ENCODE measurements around the gene SFXN5. TPM values are rescaled to one million over a fixed set of nuclear protein-coding genes. Genes with fewer than 3 reads are reported as not detected.

The SFXN5 gene
- polyA plus RNA-seq, 3 donors, result 5.9 to 28.6 (median 9.5) TPM

DNA sequence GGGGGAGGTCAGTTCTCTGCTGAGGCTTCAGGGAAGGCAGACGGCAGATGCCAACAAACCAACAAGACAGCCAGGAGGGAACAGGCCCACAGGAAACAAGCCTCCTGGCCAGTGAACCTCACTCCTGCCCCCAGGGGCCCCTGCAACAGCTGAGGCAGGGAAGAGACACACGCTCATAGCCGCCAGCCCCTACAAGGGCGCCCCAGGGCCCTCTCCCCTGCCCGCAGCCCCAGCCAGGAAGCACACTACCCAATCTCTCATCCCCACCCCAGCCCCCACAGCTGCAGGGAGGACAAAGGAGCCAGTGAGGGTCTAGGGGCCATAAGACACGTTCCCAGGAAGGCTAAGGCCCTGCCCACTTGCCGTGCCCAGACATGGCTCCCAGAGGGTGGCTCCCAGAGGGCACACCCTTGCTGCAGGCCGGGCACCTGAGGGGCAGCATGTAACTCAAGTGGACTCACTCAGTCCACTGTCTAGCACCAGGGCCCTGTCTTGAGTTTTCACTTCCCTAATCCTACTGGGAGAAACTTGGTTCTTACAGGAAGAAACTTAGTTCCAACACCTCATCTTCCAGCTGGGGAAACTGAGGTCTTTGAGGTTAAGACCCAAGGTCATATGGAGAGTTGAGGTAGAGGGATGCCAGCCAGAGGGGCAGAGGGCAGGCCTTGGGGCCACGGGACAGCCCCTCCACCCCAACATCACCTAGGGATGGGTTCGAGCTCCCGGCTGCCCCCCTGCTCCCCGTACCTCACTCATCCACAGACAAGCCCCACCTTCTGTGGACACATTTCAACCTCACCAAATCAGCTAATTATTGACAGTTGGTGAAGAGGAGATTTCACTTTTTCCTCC lies 116.9 kb downstream of the SFXN5 start:
- peak overlapping the region in 1 of 2 donors; percentile 67 for H3K27ac ChIP-seq (ENCODE audit: low read depth in 1 of 2, low read length in 2 of 2)
- peak overlapping the region; percentile 64 to 85 for H3K4me3 Mint-ChIP-seq

DNA sequence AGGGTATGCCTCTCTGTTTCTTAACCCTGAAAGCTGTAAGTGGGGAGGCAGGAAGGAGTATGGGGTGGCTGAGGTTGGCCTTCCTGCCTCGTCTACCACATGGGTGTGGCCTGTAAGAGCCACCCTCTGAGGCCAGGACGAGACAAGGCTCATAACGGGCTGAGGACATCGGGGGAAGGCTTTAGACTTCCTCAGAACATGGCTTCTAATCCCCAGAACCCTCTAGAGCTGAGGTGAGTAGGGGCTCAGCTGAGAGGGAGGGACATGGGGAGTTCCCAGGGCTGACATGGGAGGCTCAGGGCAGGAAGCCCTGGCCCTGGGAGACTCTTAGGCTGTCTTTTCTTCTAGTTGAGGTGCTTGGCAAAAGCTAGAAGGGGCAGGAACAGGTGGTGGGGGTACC lies 117.5 kb downstream of the SFXN5 start:
- Mint-ChIP-seq H3K4me3 (peak overlapping the region; percentile 64 to 85), H3K36me3 (peaks cover 45 to 64% of the 10 kb centered on the region in 2 donors), H3K9me3 (peaks cover 0 to 2% (median 0%) of the 10 kb centered on the region in 7 donors), H3K4me1 (peaks cover 56% of the 10 kb centered on the region), H3K27ac (peak overlapping the region; percentile 30 to 85 (median 76)), H3K27me3 (ENCODE audit: low read depth in 3 of 3) (peaks cover 1 to 2% (median 2%) of the 10 kb centered on the region in 3 donors)
- intact Hi-C loops (cut with micrococcal nuclease), result no loop called here
- WGBS (ENCODE audit: insufficient coverage), result 0% methylated on average over 1 of the region's 4 CpGs
- Histone ChIP-seq H3K4me3 (replicated peaks in 1 of 3; ENCODE audit: low read depth in 2 of 3, low read length in 3 of 3) (peak overlapping the region in 2 of 3 experiments; percentile 5 to 62), H4K20me1 (ENCODE audit: insufficient read depth, low read length) (peaks cover 19% of the 10 kb centered on the region), H2AFZ (ENCODE audit: insufficient read depth, low read depth, low read length, poor library complexity, severe bottlenecking) (peak overlapping the region; percentile 51), H3K9me3 (replicated peaks in 1 of 2; ENCODE audit: control insufficient read depth in 1 of 2, insufficient read depth in 1 of 2, low read length in 2 of 2) (no peaks in the 10 kb centered on the region), H3K9ac (ENCODE audit: insufficient read depth, low read length, poor library complexity, severe bottlenecking) (peak overlapping the region; percentile 41), H3K36me3 (replicated peaks in 1 of 2; ENCODE audit: control insufficient read depth in 1 of 2, insufficient read depth in 2 of 2, low read length in 2 of 2) (peaks cover 6 to 28% of the 10 kb centered on the region in 2 donors), H3K27ac (ENCODE audit: low read depth in 1 of 2, low read length in 2 of 2) (peak overlapping the region in 1 of 2 donors; percentile 67), H3K4me1 (ENCODE audit: control insufficient read depth in 1 of 2, insufficient read depth in 2 of 2, low read length in 2 of 2) (peaks cover 52 to 53% of the 10 kb centered on the region in 2 donors), H3K79me2 (ENCODE audit: insufficient read depth, low read length) (peaks cover 8% of the 10 kb centered on the region), H3K27me3 (ENCODE audit: control insufficient read depth in 2 of 2, insufficient read depth in 2 of 2, low read length in 2 of 2) (no peaks in the 10 kb centered on the region), H3K4me2 (replicated peaks; ENCODE audit: extremely low read depth, low read length, poor library complexity, severe bottlenecking) (peak overlapping the region; percentile 60)
- DNase-seq, result no peak
- TF ChIP-seq, protein P1, sequence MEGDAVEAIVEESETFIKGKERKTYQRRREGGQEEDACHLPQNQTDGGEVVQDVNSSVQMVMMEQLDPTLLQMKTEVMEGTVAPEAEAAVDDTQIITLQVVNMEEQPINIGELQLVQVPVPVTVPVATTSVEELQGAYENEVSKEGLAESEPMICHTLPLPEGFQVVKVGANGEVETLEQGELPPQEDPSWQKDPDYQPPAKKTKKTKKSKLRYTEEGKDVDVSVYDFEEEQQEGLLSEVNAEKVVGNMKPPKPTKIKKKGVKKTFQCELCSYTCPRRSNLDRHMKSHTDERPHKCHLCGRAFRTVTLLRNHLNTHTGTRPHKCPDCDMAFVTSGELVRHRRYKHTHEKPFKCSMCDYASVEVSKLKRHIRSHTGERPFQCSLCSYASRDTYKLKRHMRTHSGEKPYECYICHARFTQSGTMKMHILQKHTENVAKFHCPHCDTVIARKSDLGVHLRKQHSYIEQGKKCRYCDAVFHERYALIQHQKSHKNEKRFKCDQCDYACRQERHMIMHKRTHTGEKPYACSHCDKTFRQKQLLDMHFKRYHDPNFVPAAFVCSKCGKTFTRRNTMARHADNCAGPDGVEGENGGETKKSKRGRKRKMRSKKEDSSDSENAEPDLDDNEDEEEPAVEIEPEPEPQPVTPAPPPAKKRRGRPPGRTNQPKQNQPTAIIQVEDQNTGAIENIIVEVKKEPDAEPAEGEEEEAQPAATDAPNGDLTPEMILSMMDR (IDR thresholded peaks at IDR 0.05), result no peak

More for the DNA sequence above, 116.9 kb downstream of the SFXN5 start:
- Mint-ChIP-seq H3K27me3 (ENCODE audit: low read depth in 3 of 3) (peaks cover 0 to 2% (median 2%) of the 10 kb centered on the region in 3 donors), H3K36me3 (peaks cover 49 to 68% of the 10 kb centered on the region in 2 donors), H3K4me1 (peaks cover 61% of the 10 kb centered on the region), H3K9me3 (peaks cover 0 to 2% (median 0%) of the 10 kb centered on the region in 7 donors), H3K27ac (peak overlapping the region in 5 of 7 donors; percentile 30 to 85 (median 76))
- 24% methylated on average over 7 of the region's 12 CpGs for WGBS (ENCODE audit: insufficient coverage)
- Histone ChIP-seq H3K27me3 (ENCODE audit: control insufficient read depth in 2 of 2, insufficient read depth in 2 of 2, low read length in 2 of 2) (no peaks in the 10 kb centered on the region), H3K36me3 (replicated peaks in 1 of 2; ENCODE audit: control insufficient read depth in 1 of 2, insufficient read depth in 2 of 2, low read length in 2 of 2) (peaks cover 6 to 33% of the 10 kb centered on the region in 2 donors), H3K79me2 (ENCODE audit: insufficient read depth, low read length) (peaks cover 8% of the 10 kb centered on the region), H2AFZ (ENCODE audit: insufficient read depth, low read depth, low read length, poor library complexity, severe bottlenecking) (peak overlapping the region; percentile 51), H3K4me1 (ENCODE audit: control insufficient read depth in 1 of 2, insufficient read depth in 2 of 2, low read length in 2 of 2) (peaks cover 52 to 53% of the 10 kb centered on the region in 2 donors), H3K9ac (ENCODE audit: insufficient read depth, low read length, poor library complexity, severe bottlenecking) (peak overlapping the region; percentile 41), H3K4me2 (replicated peaks; ENCODE audit: extremely low read depth, low read length, poor library complexity, severe bottlenecking) (peak overlapping the region; percentile 60), H3K4me3 (replicated peaks in 1 of 3; ENCODE audit: low read depth in 2 of 3, low read length in 3 of 3) (peak overlapping the region; percentile 4 to 62 (median 5)), H4K20me1 (ENCODE audit: insufficient read depth, low read length) (peaks cover 19% of the 10 kb centered on the region), H3K9me3 (replicated peaks in 1 of 2; ENCODE audit: control insufficient read depth in 1 of 2, insufficient read depth in 1 of 2, low read length in 2 of 2) (no peaks in the 10 kb centered on the region)
- intact Hi-C loops (cut with micrococcal nuclease), result no loop called here
- TF ChIP-seq, protein P1 (IDR thresholded peaks at IDR 0.05), result no peak
- DNase-seq, result peak in 2 of 3 donors; percentile 16 to 21
